Activated B cell treated with CpG ODN at 0.5 μM for 24 hours (primary cell): ENCODE results near the gene IGF2R. TPM values are rescaled to one million over a fixed set of nuclear protein-coding genes. Genes with fewer than 3 reads are reported as not detected.

ENCODE experiments used
- ATAC-seq: fragments of 200-7000 bp; cut with Tn5 transposase; one replicate; pipeline ENCODE4 v1.10.0; 2021; ENCODE audit warnings: low read depth, mild to moderate bottlenecking, moderate library complexity
- CTCF ChIA-PET: fragments of 350-600 bp; sonication (Branson Sonifier 250); formaldehyde crosslinking; loops from one replicate; lab custom pipeline; 2021; ENCODE audit warnings: antibody characterized with exemption; lab: Charles Lee
- POLR2A ChIA-PET: fragments of 350-600 bp; sonication (Branson Sonifier 250); formaldehyde crosslinking; loops from one replicate; lab custom pipeline; 2021; ENCODE audit warnings: antibody characterized with exemption; lab: Charles Lee
- DNase-seq: peaks from one replicate; pipeline ENCODE4 v3.0.0; 2022
- H3K27ac Mint-ChIP-seq: one replicate; pipeline ENCODE4 v1.8.0; 2020; ENCODE audit warnings: mixed read lengths
- H3K27me3 Mint-ChIP-seq: one replicate; pipeline ENCODE4 v1.8.0; 2021; ENCODE audit warnings: mixed read lengths
- H3K36me3 Mint-ChIP-seq: one replicate; pipeline ENCODE4 v1.8.0; 2021; ENCODE audit warnings: low read depth, mixed read lengths
- H3K4me1 Mint-ChIP-seq: one replicate; pipeline ENCODE4 v1.8.0; 2021; ENCODE audit warnings: mixed read lengths
- H3K4me3 Mint-ChIP-seq: one replicate; pipeline ENCODE4 v1.8.0; 2020; ENCODE audit warnings: mild to moderate bottlenecking, mixed read lengths
- H3K9me3 Mint-ChIP-seq: one replicate; pipeline ENCODE4 v1.8.0; 2020; ENCODE audit warnings: mixed read lengths
- intact Hi-C: fragments of 100-400 bp; cut with micrococcal nuclease; formaldehyde crosslinking; loops from one replicate; pipeline ENCODE4 v1.15.1; 2024
- total RNA-seq: library from RNA; stranded (reverse); gene quantifications from 2 replicates; pipeline ENCODE4 v1.2.3, GENCODE V29; 2022
- TF ChIP-seq, protein P1 (sequence below): fragments of 200-600 bp; IDR thresholded peaks from one replicate; pipeline ENCODE4 v1.8.0; 2022; ENCODE audit warnings: antibody characterized with exemption, mild to moderate bottlenecking

The IGF2R gene
- total RNA-seq, 1 donor from 2014 or later = 79.5 TPM

DNA sequence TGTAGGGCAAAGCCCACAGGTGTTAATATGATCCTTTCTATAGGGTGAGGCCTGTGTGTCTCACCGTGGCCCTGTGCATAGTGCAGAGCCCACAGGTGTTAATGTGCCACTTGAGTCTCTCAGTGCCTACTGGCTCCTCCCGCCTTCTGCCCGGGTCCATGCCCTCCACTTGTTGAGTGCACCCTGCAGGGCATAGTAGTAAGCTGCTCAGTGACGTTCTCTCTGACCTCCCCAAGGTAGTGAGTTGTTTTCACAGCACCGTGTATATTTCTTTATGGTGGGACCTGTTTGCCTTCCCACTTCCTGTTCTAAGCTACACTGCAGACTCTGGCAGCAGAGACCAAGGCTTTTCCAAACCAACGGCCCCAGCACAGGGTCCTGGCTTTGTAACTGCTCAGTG lies 88.2 kb downstream of the IGF2R start:
- TF ChIP-seq, protein P1, sequence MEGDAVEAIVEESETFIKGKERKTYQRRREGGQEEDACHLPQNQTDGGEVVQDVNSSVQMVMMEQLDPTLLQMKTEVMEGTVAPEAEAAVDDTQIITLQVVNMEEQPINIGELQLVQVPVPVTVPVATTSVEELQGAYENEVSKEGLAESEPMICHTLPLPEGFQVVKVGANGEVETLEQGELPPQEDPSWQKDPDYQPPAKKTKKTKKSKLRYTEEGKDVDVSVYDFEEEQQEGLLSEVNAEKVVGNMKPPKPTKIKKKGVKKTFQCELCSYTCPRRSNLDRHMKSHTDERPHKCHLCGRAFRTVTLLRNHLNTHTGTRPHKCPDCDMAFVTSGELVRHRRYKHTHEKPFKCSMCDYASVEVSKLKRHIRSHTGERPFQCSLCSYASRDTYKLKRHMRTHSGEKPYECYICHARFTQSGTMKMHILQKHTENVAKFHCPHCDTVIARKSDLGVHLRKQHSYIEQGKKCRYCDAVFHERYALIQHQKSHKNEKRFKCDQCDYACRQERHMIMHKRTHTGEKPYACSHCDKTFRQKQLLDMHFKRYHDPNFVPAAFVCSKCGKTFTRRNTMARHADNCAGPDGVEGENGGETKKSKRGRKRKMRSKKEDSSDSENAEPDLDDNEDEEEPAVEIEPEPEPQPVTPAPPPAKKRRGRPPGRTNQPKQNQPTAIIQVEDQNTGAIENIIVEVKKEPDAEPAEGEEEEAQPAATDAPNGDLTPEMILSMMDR = no peak

DNA sequence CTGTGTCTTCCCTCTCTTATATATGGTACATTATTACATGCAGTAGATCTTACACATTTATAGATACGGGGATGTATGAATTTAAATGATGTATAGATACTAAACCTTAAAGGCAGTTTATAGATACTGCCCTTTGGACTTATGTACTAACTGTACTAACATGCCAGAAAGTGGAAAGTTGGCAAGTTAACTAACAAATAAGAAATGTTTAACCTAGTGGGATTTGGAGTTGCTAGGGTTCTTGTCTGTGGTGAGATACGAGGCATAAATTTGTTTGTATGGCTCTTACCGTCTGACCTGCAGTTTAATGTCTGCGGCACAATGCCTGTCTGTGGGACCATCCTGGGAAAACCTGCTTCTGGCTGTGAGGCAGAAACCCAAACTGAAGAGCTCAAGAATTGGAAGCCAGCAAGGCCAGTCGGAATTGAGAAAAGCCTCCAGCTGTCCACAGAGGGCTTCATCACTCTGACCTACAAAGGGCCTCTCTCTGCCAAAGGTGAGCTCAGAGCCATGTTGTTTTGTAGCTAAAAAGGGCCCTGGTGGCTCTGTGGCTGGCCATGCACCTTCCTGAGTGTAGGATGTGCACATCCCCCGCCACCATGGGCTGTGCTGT lies 89.8 kb downstream of the IGF2R start:
- Mint-ChIP-seq H3K4me3 (no peak overlapping the region), H3K4me1 (no peaks in the 10 kb centered on the region), H3K27ac (no peak overlapping the region), H3K36me3 (peaks cover 91% of the 10 kb centered on the region), H3K9me3 (no peaks in the 10 kb centered on the region), H3K27me3 (no peaks in the 10 kb centered on the region)
- ChIA-PET POLR2A (no interaction called here), CTCF (no interaction called here)
- intact Hi-C loops = no loop called here
- TF ChIP-seq, protein P1 = no peak
- no peak for DNase-seq
- ATAC-seq = no peak

More for the DNA sequence above, 88.2 kb downstream of the IGF2R start:
- Mint-ChIP-seq H3K4me3 (no peak overlapping the region), H3K36me3 (peaks cover 91% of the 10 kb centered on the region), H3K27me3 (no peaks in the 10 kb centered on the region), H3K27ac (no peak overlapping the region), H3K9me3 (no peaks in the 10 kb centered on the region), H3K4me1 (no peaks in the 10 kb centered on the region)
- intact Hi-C loops = no loop called here
- ChIA-PET POLR2A (no interaction called here), CTCF (no interaction called here)
- no peak for ATAC-seq
- no peak for DNase-seq

GRCh38 chr6:160060221-160060620 lies 91.3 kb downstream of the IGF2R start:
- ChIA-PET POLR2A (no interaction called here), CTCF (no interaction called here)
- ATAC-seq (no peak), DNase-seq (no peak)
- Mint-ChIP-seq H3K9me3 (no peaks in the 10 kb centered on the region), H3K27me3 (no peaks in the 10 kb centered on the region), H3K27ac (no peak overlapping the region), H3K36me3 (peaks cover 91% of the 10 kb centered on the region), H3K4me3 (no peak overlapping the region), H3K4me1 (no peaks in the 10 kb centered on the region)
- TF ChIP-seq, protein P1 = no peak
- intact Hi-C loops = loop anchor here (10.0 kb wide), 1 partner anchor 365 kb away; the partner anchor contains the start of gene SOD2

DNA sequence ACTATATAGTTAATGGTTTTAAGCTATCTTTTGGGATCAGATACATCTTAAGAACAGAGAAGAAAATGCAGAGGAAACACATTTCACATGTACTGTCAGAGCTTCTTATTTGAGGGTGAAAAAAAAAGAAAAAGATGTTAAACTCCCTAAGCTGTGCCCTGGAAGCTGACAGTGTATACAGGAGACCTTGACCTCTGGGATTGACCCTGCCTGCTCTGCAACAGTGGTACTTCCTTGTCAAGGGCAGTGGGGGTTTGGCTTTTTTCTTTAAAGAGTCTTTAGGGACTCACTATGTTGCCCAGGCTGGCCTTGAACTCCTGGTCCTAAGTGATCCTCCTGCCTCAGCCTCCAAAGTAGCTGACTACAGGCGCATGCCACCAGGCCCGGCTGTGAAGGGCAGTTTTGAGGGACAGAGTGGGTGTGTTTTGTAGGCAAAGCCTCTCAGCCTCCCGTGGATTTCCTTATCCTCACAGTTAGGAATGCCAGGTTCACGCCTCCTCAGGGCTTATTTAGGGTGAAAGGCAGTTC lies 92.1 kb downstream of the IGF2R start:
- intact Hi-C loops = loop anchor here (10.0 kb wide), 1 partner anchor 366 kb away; the partner anchor contains the start of gene SOD2
- ATAC-seq = no peak
- no peaks in the 10 kb centered on the region for H3K9me3 Mint-ChIP-seq

DNA sequence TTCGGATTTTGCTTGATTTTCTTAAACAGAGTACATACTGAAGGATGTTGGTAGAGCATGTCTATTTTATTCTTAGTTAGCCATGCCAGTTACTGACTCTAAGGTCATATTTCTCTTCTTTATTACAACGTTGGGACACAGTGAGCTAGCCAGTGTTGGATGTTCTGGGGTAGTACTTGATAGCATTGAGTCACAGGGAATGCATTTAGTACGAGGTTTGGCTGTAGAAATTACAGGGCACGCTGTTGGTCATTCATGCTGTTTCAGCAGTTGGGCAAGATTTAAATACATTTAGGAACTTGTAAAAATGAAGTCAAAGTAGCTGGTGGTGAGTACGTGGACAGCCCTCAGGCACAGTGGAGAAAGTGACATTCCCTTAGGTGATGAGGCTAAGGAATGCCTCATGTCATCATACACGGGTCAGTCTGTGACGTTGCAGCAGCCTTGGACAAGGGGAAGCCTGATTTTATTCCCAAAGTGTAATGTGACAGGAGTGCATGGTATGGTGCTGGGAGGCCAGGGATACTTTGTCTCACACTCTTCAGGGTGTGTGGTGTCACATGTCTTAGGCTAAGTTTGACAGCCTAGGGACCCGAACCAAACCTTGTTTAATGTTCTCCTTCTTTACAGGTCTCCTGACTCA lies 95.0 kb downstream of the IGF2R start:
- H3K4me3 Mint-ChIP-seq = no peak overlapping the region
- peaks cover 84% of the 10 kb centered on the region for H3K36me3 Mint-ChIP-seq
- intact Hi-C loops = loop anchor here (10.0 kb wide), 1 partner anchor 369 kb away; the partner anchor contains the start of gene SOD2
- CTCF ChIA-PET = no interaction called here
- peaks cover 12% of the 10 kb centered on the region for H3K4me1 Mint-ChIP-seq
- H3K27ac Mint-ChIP-seq = no peak overlapping the region
- TF ChIP-seq, protein P1 = no peak
- DNase-seq (no peak), ATAC-seq (no peak)
- POLR2A ChIA-PET = no interaction called here
- H3K9me3 Mint-ChIP-seq = no peaks in the 10 kb centered on the region
- no peaks in the 10 kb centered on the region for H3K27me3 Mint-ChIP-seq

More for the DNA sequence above, 92.1 kb downstream of the IGF2R start:
- Mint-ChIP-seq H3K36me3 (peaks cover 87% of the 10 kb centered on the region), H3K4me1 (no peaks in the 10 kb centered on the region), H3K27ac (no peak overlapping the region), H3K4me3 (no peak overlapping the region), H3K27me3 (no peaks in the 10 kb centered on the region)
- TF ChIP-seq, protein P1 = no peak
- no peak for DNase-seq
- CTCF ChIA-PET = no interaction called here
- POLR2A ChIA-PET = interaction anchor here (0.6 kb wide), 1 partner anchor 110 kb away, joined by 5 read pairs; no protein-coding TSS in a partner anchor
